K562 (cell line): Measurements from ENCODE around the gene FXYD3. TPM values are rescaled to one million over a fixed set of nuclear protein-coding genes. Genes with fewer than 3 reads are reported as not detected.

ENCODE experiments used
- ATAC-seq: fragments of 200-7000 bp; cut with Tn5 transposase; 3 replicates; pipeline ENCODE4 v1.9.1; 2020; ENCODE audit warnings: moderate library complexity
- BruUV-seq: library from RNA; stranded (reverse); fragments of 400-500 nt; replicated peaks from 2 replicates; lab custom pipeline; 2021; lab: Mats Ljungman, UMichigan
- CTCF ChIA-PET: fragments of 300-600 bp; formaldehyde crosslinking; extraction: SDS; loops from one replicate; lab custom pipeline; 2021; ENCODE audit warnings: low intra/inter-chr PET ratio; lab: Yijun Ruan, JAX
- POLR2A ChIA-PET: fragments of 300-600, 350-650 bp; sonication (Branson Sonifier 250); formaldehyde crosslinking; extraction: SDS; loops from one replicate; lab custom pipeline; 2021; ENCODE audit warnings: antibody characterized with exemption, inconsistent platforms; lab: Yijun Ruan, JAX
- DNase-seq, 4 experiments: peaks; one replicate each; pipeline versions ENCODE4 v3.0.0 to v3.0.0-alpha.2; 2011 to 2018; ENCODE audit warnings: low spot score in 3 of 4, mixed read lengths in 3 of 4; ENCODE audit errors: extremely low read depth in 1 of 4
- FAIRE-seq: peaks from 2 replicates; lab custom pipeline; 2011; peaks lifted over from hg19 to GRCh38; lab: Jason Lieb, UNC
- H2AFZ ChIP-seq: 2 replicates; pipeline ENCODE4 v1.6.0; 2011; ENCODE audit warnings: low read depth, low read length, control low read depth, inconsistent platforms
- H3K27ac ChIP-seq: fragments of 200-600 bp; 3 replicates; pipeline ENCODE4 v1.8.0; 2011; ENCODE audit warnings: low read depth, mild to moderate bottlenecking, control low read depth, inconsistent platforms, low read length, moderate library complexity, mixed read lengths; ENCODE audit errors: extremely low read depth
- H3K27me3 ChIP-seq, 2 experiments: fragments of 300-600 bp in 1 of 2; 2 replicates in 1 of 2; 3 replicates in 1 of 2; pipeline versions ENCODE4 v1.6.0 to v1.8.0; 2011; ENCODE audit warnings: inconsistent platforms in 2 of 2, low read length in 2 of 2, mild to moderate bottlenecking in 1 of 2, mixed read lengths in 1 of 2, moderate library complexity in 1 of 2; ENCODE audit not compliant: control insufficient read depth in 2 of 2, insufficient read depth in 2 of 2
- H3K36me3 ChIP-seq: fragments of 300-600 bp; 3 replicates; pipeline ENCODE4 v1.8.0; 2011; ENCODE audit warnings: mild to moderate bottlenecking, low read length, inconsistent platforms; ENCODE audit not compliant: control insufficient read depth, insufficient read depth
- H3K4me1 ChIP-seq, 2 experiments: fragments of 200-600 bp in 1 of 2; replicated peaks in 1 of 2; 2 replicates in 1 of 2; 3 replicates in 1 of 2; pipeline versions ENCODE4 v1.5.1 to v1.8.0; 2011; ENCODE audit warnings: inconsistent platforms in 2 of 2, low read length in 2 of 2, mild to moderate bottlenecking in 1 of 2, mixed read lengths in 1 of 2, moderate library complexity in 1 of 2; ENCODE audit not compliant: control insufficient read depth in 2 of 2, insufficient read depth in 2 of 2
- H3K4me2 ChIP-seq: 2 replicates; pipeline ENCODE4 v1.6.1; 2011; ENCODE audit warnings: low read length, control low read depth, inconsistent platforms, mixed read lengths; ENCODE audit not compliant: insufficient read depth
- H3K4me3 ChIP-seq: fragments of 200-600 bp; sonication (generic), shearing (Covaris generic); 2 replicates; pipeline ENCODE4 v1.5.1; 2016; ENCODE audit warnings: control low read depth, inconsistent platforms
- H3K79me2 ChIP-seq: fragments of 200-600 bp; 3 replicates; pipeline ENCODE4 v1.8.0; 2011; ENCODE audit warnings: low read length, inconsistent platforms; ENCODE audit not compliant: control insufficient read depth, insufficient read depth
- H3K9ac ChIP-seq, 2 experiments: 2 replicates each; pipeline versions ENCODE4 v1.6.0 to v1.6.1; 2011; ENCODE audit warnings: low read depth in 2 of 2, low read length in 2 of 2, control low read depth in 1 of 2, inconsistent platforms in 1 of 2, mild to moderate bottlenecking in 1 of 2, mixed read lengths in 1 of 2; ENCODE audit not compliant: insufficient read depth in 1 of 2
- H3K9me1 ChIP-seq: one replicate; pipeline ENCODE4 v1.6.0; 2011; ENCODE audit warnings: inconsistent platforms, mild to moderate bottlenecking, low read length, moderate library complexity; ENCODE audit not compliant: control insufficient read depth, insufficient read depth
- H3K9me3 ChIP-seq: replicated peaks from 2 replicates; pipeline ENCODE4 v1.5.1; 2011; ENCODE audit warnings: low read depth, low read length, inconsistent platforms; ENCODE audit not compliant: control insufficient read depth, insufficient read depth
- H4K20me1 ChIP-seq: replicated peaks from 2 replicates; pipeline ENCODE4 v1.6.1; 2011; ENCODE audit warnings: low read length, inconsistent platforms, mixed read lengths; ENCODE audit not compliant: control insufficient read depth, insufficient read depth
- FOXO4 ChIP-seq: fragments of 450-650 bp; formaldehyde crosslinking; IDR thresholded peaks from 2 replicates; pipeline ENCODE4 v1.4.0; 2020; ENCODE audit warnings: mild to moderate bottlenecking, moderate library complexity
- HNRNPLL ChIP-seq: fragments of 200-400 bp; formaldehyde crosslinking; IDR thresholded peaks from 2 replicates; pipeline ENCODE4 v1.6.1; 2017; ENCODE audit warnings: low read length, low read depth, mild to moderate bottlenecking; ENCODE audit not compliant: poor library complexity, severe bottlenecking
- JUN ChIP-seq, 2 experiments: sonication (generic) in 1 of 2; formaldehyde crosslinking in 1 of 2; IDR thresholded peaks; 2 replicates each; pipeline versions ENCODE4 v1.6.1 to v1.8.0; 2012 to 2022; ENCODE audit warnings: borderline replicate concordance in 2 of 2, mild to moderate bottlenecking in 2 of 2, improper control_type of control experiment in 1 of 2, low read depth in 1 of 2, low read length in 1 of 2, missing genetic modification reagents in 1 of 2
- MTA2 ChIP-seq: fragments of 450-650 bp; IDR thresholded peaks from 2 replicates; pipeline ENCODE4 v1.6.1; 2016; ENCODE audit warnings: low read depth
- ZBTB34 ChIP-seq: fragments of 250-450 bp; sonication (Bioruptor Pico); IDR thresholded peaks from 2 replicates; pipeline ENCODE4 v1.8.0; 2021; ENCODE audit warnings: mild to moderate bottlenecking, moderate library complexity
- ZKSCAN1 ChIP-seq: fragments of 150-350 bp; IDR thresholded peaks from 2 replicates; pipeline ENCODE4 v1.6.1; 2016; ENCODE audit warnings: low read depth, low read length
- WGBS: fragments of 100-300 bp; shearing (Covaris generic); methylation state at CpG from one replicate; pipeline ENCODE4 v1.1.6; 2016; ENCODE audit warnings: low coverage, mixed read lengths; ENCODE audit not compliant: insufficient coverage; ENCODE audit errors: missing lambda C conversion rate; 5-methylcytosine and 5-hydroxymethylcytosine counted together
- in situ Hi-C: fragments of 300-500 bp; cut with MboI; formaldehyde crosslinking; loops from 4 replicates; pipeline ENCODE4 v1.15.0; 2018; ENCODE audit warnings: inconsistent platforms, mixed read lengths
- intact Hi-C: fragments of 100-400 bp; cut with micrococcal nuclease; formaldehyde crosslinking; loops from 2 replicates; pipeline ENCODE4 v1.14.2; 2022
- polyA plus RNA-seq, 8 experiments: library from polyadenylated mRNA; depleted of rRNA in 4 of 8; stranded (reverse) in 5 of 8; unstranded in 3 of 8; fragments of >200 nt; fragmentation: Nextera tagmentation in 2 of 8; fragmentation: Illumina TruSeq in 1 of 8; extraction: Ambion mirVana in 2 of 8; extraction: Trizol in 1 of 8; gene quantifications; 2 replicates each; pipeline versions ENCODE4 v1.2.1 to v1.2.3, GENCODE V29; 2011 to 2014; ENCODE audit warnings: inconsistent platforms in 1 of 8, missing spikeins in 1 of 8
- total RNA-seq, 7 experiments: library from RNA; depleted of rRNA in 6 of 7; stranded (reverse); fragments of >200 nt in 6 of 7; fragmentation: Illumina TruSeq in 2 of 7; extraction: Trizol in 2 of 7; gene quantifications; 2 replicates each; pipeline versions ENCODE4 v1.2.1 to v1.2.3, GENCODE V29; 2011 to 2021; ENCODE audit warnings: low replicate concordance in 1 of 7
- TF ChIP-seq, protein P1 (sequence below): sonication (generic); formaldehyde crosslinking; IDR thresholded peaks from 2 replicates; pipeline ENCODE4 v1.8.0; 2023; ENCODE audit warnings: missing genetic modification reagents, mild to moderate bottlenecking, borderline replicate concordance

The FXYD3 gene
- total and polyA plus RNA-seq, 9 of the 15 experiments (the other 6 are each of a cell fraction or from before 2014, with no cell fraction given): 0.24 TPM; not detected in 8

- TF ChIP-seq FOXO4 (CRISPR knock-in tag): no peak
- TF ChIP-seq, protein P1, sequence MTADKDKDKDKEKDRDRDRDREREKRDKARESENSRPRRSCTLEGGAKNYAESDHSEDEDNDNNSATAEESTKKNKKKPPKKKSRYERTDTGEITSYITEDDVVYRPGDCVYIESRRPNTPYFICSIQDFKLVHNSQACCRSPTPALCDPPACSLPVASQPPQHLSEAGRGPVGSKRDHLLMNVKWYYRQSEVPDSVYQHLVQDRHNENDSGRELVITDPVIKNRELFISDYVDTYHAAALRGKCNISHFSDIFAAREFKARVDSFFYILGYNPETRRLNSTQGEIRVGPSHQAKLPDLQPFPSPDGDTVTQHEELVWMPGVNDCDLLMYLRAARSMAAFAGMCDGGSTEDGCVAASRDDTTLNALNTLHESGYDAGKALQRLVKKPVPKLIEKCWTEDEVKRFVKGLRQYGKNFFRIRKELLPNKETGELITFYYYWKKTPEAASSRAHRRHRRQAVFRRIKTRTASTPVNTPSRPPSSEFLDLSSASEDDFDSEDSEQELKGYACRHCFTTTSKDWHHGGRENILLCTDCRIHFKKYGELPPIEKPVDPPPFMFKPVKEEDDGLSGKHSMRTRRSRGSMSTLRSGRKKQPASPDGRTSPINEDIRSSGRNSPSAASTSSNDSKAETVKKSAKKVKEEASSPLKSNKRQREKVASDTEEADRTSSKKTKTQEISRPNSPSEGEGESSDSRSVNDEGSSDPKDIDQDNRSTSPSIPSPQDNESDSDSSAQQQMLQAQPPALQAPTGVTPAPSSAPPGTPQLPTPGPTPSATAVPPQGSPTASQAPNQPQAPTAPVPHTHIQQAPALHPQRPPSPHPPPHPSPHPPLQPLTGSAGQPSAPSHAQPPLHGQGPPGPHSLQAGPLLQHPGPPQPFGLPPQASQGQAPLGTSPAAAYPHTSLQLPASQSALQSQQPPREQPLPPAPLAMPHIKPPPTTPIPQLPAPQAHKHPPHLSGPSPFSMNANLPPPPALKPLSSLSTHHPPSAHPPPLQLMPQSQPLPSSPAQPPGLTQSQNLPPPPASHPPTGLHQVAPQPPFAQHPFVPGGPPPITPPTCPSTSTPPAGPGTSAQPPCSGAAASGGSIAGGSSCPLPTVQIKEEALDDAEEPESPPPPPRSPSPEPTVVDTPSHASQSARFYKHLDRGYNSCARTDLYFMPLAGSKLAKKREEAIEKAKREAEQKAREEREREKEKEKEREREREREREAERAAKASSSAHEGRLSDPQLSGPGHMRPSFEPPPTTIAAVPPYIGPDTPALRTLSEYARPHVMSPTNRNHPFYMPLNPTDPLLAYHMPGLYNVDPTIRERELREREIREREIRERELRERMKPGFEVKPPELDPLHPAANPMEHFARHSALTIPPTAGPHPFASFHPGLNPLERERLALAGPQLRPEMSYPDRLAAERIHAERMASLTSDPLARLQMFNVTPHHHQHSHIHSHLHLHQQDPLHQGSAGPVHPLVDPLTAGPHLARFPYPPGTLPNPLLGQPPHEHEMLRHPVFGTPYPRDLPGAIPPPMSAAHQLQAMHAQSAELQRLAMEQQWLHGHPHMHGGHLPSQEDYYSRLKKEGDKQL (CRISPR knock-in tag): no peak
- no peak for TF ChIP-seq ZBTB34
- no peak for TF ChIP-seq MTA2
- no peak for TF ChIP-seq JUN (IDR thresholded peaks at IDR 0.05; ENCODE audit: borderline replicate concordance, low read depth, low read length)
- TF ChIP-seq JUN (CRISPR knock-in tag; IDR thresholded peaks at IDR 0.05; ENCODE audit: borderline replicate concordance): no peak
- TF ChIP-seq HNRNPLL: no peak
- TF ChIP-seq ZKSCAN1: no peak
- no TSS peak for BruUV-seq
- Histone ChIP-seq H3K27me3 (peaks cover 2 to 11% of the 10 kb centered on the region in 2 experiments; a peak in 2 of 5 replicates), H3K79me2 (no peaks in the 10 kb centered on the region), H4K20me1 (no peaks in the 10 kb centered on the region), H3K4me2 (no peak overlapping the region), H3K9me1 (no peaks in the 10 kb centered on the region), H3K9ac (peak overlapping the region in 1 of 2 experiments; percentile 13; a peak in 2 of 4 replicates), H3K4me3 (no peak overlapping the region), H3K9me3 (no peaks in the 10 kb centered on the region), H3K36me3 (no peaks in the 10 kb centered on the region), H2AFZ (no peak overlapping the region), H3K4me1 (peaks cover 8 to 34% of the 10 kb centered on the region in 2 experiments; a peak in 4 of 5 replicates), H3K27ac (no peak overlapping the region)
- intact Hi-C loops: no loop called here
- in situ Hi-C loops: loop anchor here (5.0 kb wide), 1 partner anchor 59 kb away; no protein-coding TSS in a partner anchor
- FAIRE-seq (no peak), DNase-seq (no peak), ATAC-seq (no peak)
- CTCF ChIA-PET: no interaction called here
- POLR2A ChIA-PET: interaction anchor here (0.6 kb wide), 1 partner anchor 188 kb away, joined by 3 read pairs; no protein-coding TSS in a partner anchor
- WGBS: 72% methylated on average over 22 of the region's 35 CpGs
Observed at GRCh38 chr19:35125749-35126623, 10.4 kb downstream of the FXYD3 start.
